NCI-H345 treated with DMSO at 0.1 percent for 48 hours (cell line): ENCODE data around the gene SLC37A1.

Source experiments
- DNase-seq: peaks from one replicate; lab custom pipeline; 2025; ENCODE audit not compliant: unreplicated experiment; lab: John Stamatoyannopoulos, UW

The SLC37A1 gene

GRCh38 chr21:42525676-42526378, 12.2 kb downstream of the SLC37A1 start:
- no peak for DNase-seq

- no peak for DNase-seq
Observed at GRCh38 chr21:42526379-42526727, 12.7 kb downstream of the SLC37A1 start.

GRCh38 chr21:42527127-42527488, 13.5 kb downstream of the SLC37A1 start:
- no peak for DNase-seq

GRCh38 chr21:42527489-42528158, 14.0 kb downstream of the SLC37A1 start:
- no peak for DNase-seq

GRCh38 chr21:42530167-42530518, 16.5 kb downstream of the SLC37A1 start:
- DNase-seq = no peak

- DNase-seq = no peak
Observed at GRCh38 chr21:42531771-42532170, 18.1 kb downstream of the SLC37A1 start.

- DNase-seq = no peak
Observed at GRCh38 chr21:42532466-42533181, 19.0 kb downstream of the SLC37A1 start.

- no peak for DNase-seq
Observed at GRCh38 chr21:42533306-42533962, 19.8 kb downstream of the SLC37A1 start.

GRCh38 chr21:42533963-42534355, 20.3 kb downstream of the SLC37A1 start:
- no peak for DNase-seq

- no peak for DNase-seq
Observed at GRCh38 chr21:42534421-42535378, 21.0 kb downstream of the SLC37A1 start.

- no peak for DNase-seq
Observed at GRCh38 chr21:42535602-42536171, 22.0 kb downstream of the SLC37A1 start.

- DNase-seq = no peak
Observed at GRCh38 chr21:42536601-42537000, 22.9 kb downstream of the SLC37A1 start.

GRCh38 chr21:42537106-42537742, 23.6 kb downstream of the SLC37A1 start:
- no peak for DNase-seq

- no peak for DNase-seq
Observed at GRCh38 chr21:42538479-42539275, 25.0 kb downstream of the SLC37A1 start.

GRCh38 chr21:42539342-42539741, 25.7 kb downstream of the SLC37A1 start:
- no peak for DNase-seq

GRCh38 chr21:42539931-42540343, 26.3 kb downstream of the SLC37A1 start:
- DNase-seq = no peak

GRCh38 chr21:42540396-42540795, 26.7 kb downstream of the SLC37A1 start:
- no peak for DNase-seq

- DNase-seq = no peak
Observed at GRCh38 chr21:42541174-42541573, 27.5 kb downstream of the SLC37A1 start.

GRCh38 chr21:42541618-42542017, 28.0 kb downstream of the SLC37A1 start:
- DNase-seq = no peak
